HepG2 (cell line): ENCODE results near the gene TCERG1L.

ENCODE experiments used
- POLR2A ChIP-seq, 2 experiments: IDR thresholded peaks; 2 replicates each; pipeline ENCODE4 v1.6.1; 2011; ENCODE audit warnings: low read depth in 2 of 2, low read length in 2 of 2, mild to moderate bottlenecking in 1 of 2, moderate library complexity in 1 of 2; ENCODE audit not compliant: insufficient read depth in 1 of 2
- SAP130 ChIP-seq: IDR thresholded peaks from 2 replicates; pipeline ENCODE4 v1.6.1; 2016; ENCODE audit warnings: low read depth
- SMARCC2 ChIP-seq: fragments of 450-650 bp; IDR thresholded peaks from 2 replicates; pipeline ENCODE4 v1.6.1; 2017; ENCODE audit warnings: antibody characterized with exemption, mild to moderate bottlenecking
- SP1 ChIP-seq, 2 experiments: fragments of 450-650 bp in 1 of 2; sonication (generic) in 1 of 2; formaldehyde crosslinking in 1 of 2; IDR thresholded peaks; 2 replicates each; pipeline versions ENCODE4 v1.4.0 to v1.6.1; 2016 to 2020; ENCODE audit warnings: missing genetic modification reagents in 1 of 2
- TF ChIP-seq, protein P1 (sequence below): sonication (generic); formaldehyde crosslinking; IDR thresholded peaks from 2 replicates; pipeline ENCODE4 v1.4.0; 2020; ENCODE audit warnings: missing genetic modification reagents
- TF ChIP-seq, protein P2 (sequence below): sonication (generic); formaldehyde crosslinking; IDR thresholded peaks from 2 replicates; pipeline ENCODE4 v1.4.0; 2020; ENCODE audit warnings: missing genetic modification reagents

DNA sequence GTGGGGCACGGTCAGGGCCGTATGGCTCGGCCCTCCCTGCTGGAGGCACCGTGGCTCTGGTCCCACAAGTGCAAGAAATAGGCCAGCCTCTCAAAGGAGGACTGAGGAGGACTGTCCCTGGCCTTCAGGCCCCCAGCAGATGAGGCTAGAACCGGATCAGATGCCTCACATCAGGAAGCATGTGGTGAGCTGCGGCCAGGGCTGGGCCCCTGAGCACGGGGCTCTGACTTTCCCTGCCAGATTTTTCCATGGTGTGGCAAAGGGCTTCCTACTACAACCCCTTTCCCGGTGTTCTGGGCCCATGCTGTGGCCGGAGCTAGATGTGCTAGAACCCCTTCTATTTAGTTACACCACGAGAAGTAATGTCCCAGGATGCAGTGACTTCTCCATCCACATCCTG is 100.4 kb downstream of the TCERG1L start:
- TF ChIP-seq, protein P1, sequence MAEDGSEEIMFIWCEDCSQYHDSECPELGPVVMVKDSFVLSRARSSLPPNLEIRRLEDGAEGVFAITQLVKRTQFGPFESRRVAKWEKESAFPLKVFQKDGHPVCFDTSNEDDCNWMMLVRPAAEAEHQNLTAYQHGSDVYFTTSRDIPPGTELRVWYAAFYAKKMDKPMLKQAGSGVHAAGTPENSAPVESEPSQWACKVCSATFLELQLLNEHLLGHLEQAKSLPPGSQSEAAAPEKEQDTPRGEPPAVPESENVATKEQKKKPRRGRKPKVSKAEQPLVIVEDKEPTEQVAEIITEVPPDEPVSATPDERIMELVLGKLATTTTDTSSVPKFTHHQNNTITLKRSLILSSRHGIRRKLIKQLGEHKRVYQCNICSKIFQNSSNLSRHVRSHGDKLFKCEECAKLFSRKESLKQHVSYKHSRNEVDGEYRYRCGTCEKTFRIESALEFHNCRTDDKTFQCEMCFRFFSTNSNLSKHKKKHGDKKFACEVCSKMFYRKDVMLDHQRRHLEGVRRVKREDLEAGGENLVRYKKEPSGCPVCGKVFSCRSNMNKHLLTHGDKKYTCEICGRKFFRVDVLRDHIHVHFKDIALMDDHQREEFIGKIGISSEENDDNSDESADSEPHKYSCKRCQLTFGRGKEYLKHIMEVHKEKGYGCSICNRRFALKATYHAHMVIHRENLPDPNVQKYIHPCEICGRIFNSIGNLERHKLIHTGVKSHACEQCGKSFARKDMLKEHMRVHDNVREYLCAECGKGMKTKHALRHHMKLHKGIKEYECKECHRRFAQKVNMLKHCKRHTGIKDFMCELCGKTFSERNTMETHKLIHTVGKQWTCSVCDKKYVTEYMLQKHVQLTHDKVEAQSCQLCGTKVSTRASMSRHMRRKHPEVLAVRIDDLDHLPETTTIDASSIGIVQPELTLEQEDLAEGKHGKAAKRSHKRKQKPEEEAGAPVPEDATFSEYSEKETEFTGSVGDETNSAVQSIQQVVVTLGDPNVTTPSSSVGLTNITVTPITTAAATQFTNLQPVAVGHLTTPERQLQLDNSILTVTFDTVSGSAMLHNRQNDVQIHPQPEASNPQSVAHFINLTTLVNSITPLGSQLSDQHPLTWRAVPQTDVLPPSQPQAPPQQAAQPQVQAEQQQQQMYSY, result no peak
- TF ChIP-seq POLR2A (IDR thresholded peaks at IDR 0.05; ENCODE audit: insufficient read depth in 1 of 2, low read depth in 2 of 2, low read length in 2 of 2) (no peak), SAP130 (CRISPR knock-in tag) (no peak), SP1 (IDR thresholded peaks at IDR 0.05) (no peak), SP1 (CRISPR knock-in tag; IDR thresholded peaks at IDR 0.05) (no peak), SMARCC2 (no peak)
- TF ChIP-seq, protein P2, sequence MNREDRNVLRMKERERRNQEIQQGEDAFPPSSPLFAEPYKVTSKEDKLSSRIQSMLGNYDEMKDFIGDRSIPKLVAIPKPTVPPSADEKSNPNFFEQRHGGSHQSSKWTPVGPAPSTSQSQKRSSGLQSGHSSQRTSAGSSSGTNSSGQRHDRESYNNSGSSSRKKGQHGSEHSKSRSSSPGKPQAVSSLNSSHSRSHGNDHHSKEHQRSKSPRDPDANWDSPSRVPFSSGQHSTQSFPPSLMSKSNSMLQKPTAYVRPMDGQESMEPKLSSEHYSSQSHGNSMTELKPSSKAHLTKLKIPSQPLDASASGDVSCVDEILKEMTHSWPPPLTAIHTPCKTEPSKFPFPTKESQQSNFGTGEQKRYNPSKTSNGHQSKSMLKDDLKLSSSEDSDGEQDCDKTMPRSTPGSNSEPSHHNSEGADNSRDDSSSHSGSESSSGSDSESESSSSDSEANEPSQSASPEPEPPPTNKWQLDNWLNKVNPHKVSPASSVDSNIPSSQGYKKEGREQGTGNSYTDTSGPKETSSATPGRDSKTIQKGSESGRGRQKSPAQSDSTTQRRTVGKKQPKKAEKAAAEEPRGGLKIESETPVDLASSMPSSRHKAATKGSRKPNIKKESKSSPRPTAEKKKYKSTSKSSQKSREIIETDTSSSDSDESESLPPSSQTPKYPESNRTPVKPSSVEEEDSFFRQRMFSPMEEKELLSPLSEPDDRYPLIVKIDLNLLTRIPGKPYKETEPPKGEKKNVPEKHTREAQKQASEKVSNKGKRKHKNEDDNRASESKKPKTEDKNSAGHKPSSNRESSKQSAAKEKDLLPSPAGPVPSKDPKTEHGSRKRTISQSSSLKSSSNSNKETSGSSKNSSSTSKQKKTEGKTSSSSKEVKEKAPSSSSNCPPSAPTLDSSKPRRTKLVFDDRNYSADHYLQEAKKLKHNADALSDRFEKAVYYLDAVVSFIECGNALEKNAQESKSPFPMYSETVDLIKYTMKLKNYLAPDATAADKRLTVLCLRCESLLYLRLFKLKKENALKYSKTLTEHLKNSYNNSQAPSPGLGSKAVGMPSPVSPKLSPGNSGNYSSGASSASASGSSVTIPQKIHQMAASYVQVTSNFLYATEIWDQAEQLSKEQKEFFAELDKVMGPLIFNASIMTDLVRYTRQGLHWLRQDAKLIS, result no peak
